ENCODE results near the gene DHRS7B. TPM values are rescaled to one million over a fixed set of nuclear protein-coding genes. Genes with fewer than 3 reads are reported as not detected.

The DHRS7B gene
- total and polyA plus RNA-seq, 9 of the 15 experiments (the other 6 are each of a cell fraction or from before 2014, with no cell fraction given), result 8.0 to 30.7 (median 14.8) TPM

GRCh38 chr17:21126645-21127508 lies at the start of gene DHRS7B (continued):
- TF ChIP-seq MBD1 (CRISPR knock-in tag; IDR thresholded peaks at IDR 0.05) (no peak), ATF1 (CRISPR knock-in tag; IDR thresholded peaks at IDR 0.05) (no peak), ATF1 (tag; IDR thresholded peaks at IDR 0.05) (peak; percentile 95), GABPB1 (CRISPR knock-in tag; IDR thresholded peaks at IDR 0.05) (peak; percentile 95), RFX1 (IDR thresholded peaks at IDR 0.05) (peak; percentile 65), ARID4B (CRISPR knock-in tag; IDR thresholded peaks at IDR 0.05) (no peak), BCOR (IDR thresholded peaks at IDR 0.05) (0 out of 2 replicates have a peak, but pooled peaks have one; percentile 15), ATF6 (CRISPR knock-in tag; IDR thresholded peaks at IDR 0.05) (no peak), L3MBTL2 (IDR thresholded peaks at IDR 0.05) (peak; percentile 62; the same call in 1 of the 2 replicates), POLR3A (IDR thresholded peaks at IDR 0.05; ENCODE audit: borderline replicate concordance, extremely low read depth, insufficient read depth, insufficient read length) (no peak), RBFOX2 (IDR thresholded peaks at IDR 0.05; ENCODE audit: low read depth, low read length) (peak; percentile 90), RCOR1 (IDR thresholded peaks at IDR 0.05; ENCODE audit: borderline replicate concordance in 1 of 2, low read depth in 2 of 2, low read length in 2 of 2) (peak; percentile 24 to 67; a peak in 2 of 4 replicates), ZNF785 (CRISPR knock-in tag; IDR thresholded peaks at IDR 0.05) (no peak), GATAD2A (IDR thresholded peaks at IDR 0.05) (no peak), NFE2 (IDR thresholded peaks at IDR 0.05; ENCODE audit: low read depth) (no peak), ATF7 (IDR thresholded peaks at IDR 0.05) (peak; percentile 51; the same call in 1 of the 2 replicates), RHOXF2B (CRISPR knock-in tag; conservative IDR thresholded peaks at IDR 0.05) (no peak), C11orf30 (IDR thresholded peaks at IDR 0.05; ENCODE audit: low read depth) (0 out of 2 replicates have a peak, but pooled peaks have one; percentile 22), IRF2 (CRISPR knock-in tag; IDR thresholded peaks at IDR 0.05) (no peak)
